Naive thymus-derived CD8-positive, alpha-beta T cell (primary cell): ENCODE data around the gene TMUB2. TPM values are rescaled to one million over a fixed set of nuclear protein-coding genes. Genes with fewer than 3 reads are reported as not detected.

Experiments
- ATAC-seq, 2 donors: fragments of 150-1000 bp; cut with Tn5 transposase in 1 of 2; sonication (Bioruptor Pico), chemical (Tn5 transposase) in 1 of 2; 1 replicate in 1 of 2; 2 replicates in 1 of 2; pipeline ENCODE4 v1.10.0; 2021; ENCODE audit warnings: mild to moderate bottlenecking in 2 of 2, moderate library complexity in 2 of 2
- POLR2A ChIA-PET: fragments of 350-600 bp; sonication (Branson Sonifier 250); formaldehyde crosslinking; loops from one replicate; lab custom pipeline; 2021; ENCODE audit warnings: antibody characterized with exemption; lab: Charles Lee
- DNase-seq, 10 donors: peaks; one replicate each; pipeline versions ENCODE4 v3.0.0 to v3.0.0-alpha.2; 2020 to 2022
- H3K27ac Mint-ChIP-seq, 10 donors: one replicate each; pipeline ENCODE4 v1.8.0; 2020 to 2022; ENCODE audit warnings: mild to moderate bottlenecking in 10 of 10, mixed read lengths in 10 of 10, moderate library complexity in 4 of 10, inconsistent platforms in 1 of 10
- H3K27me3 Mint-ChIP-seq, 5 donors: one replicate each; pipeline ENCODE4 v1.8.0; 2021 to 2022; ENCODE audit warnings: mixed read lengths in 5 of 5
- H3K36me3 Mint-ChIP-seq, 3 donors: one replicate each; pipeline ENCODE4 v1.8.0; 2020 to 2022; ENCODE audit warnings: mixed read lengths in 3 of 3, mild to moderate bottlenecking in 2 of 3, inconsistent platforms in 1 of 3
- H3K4me1 Mint-ChIP-seq, 4 donors: one replicate each; pipeline ENCODE4 v1.8.0; 2021 to 2022; ENCODE audit warnings: mixed read lengths in 4 of 4
- H3K4me3 Mint-ChIP-seq, 10 donors: one replicate each; pipeline ENCODE4 v1.8.0; 2020 to 2022; ENCODE audit warnings: mild to moderate bottlenecking in 10 of 10, mixed read lengths in 10 of 10, moderate library complexity in 6 of 10, inconsistent platforms in 1 of 10
- H3K9me3 Mint-ChIP-seq, 9 donors: one replicate each; pipeline ENCODE4 v1.8.0; 2020 to 2022; ENCODE audit warnings: mixed read lengths in 9 of 9, mild to moderate bottlenecking in 3 of 9, inconsistent platforms in 1 of 9, moderate library complexity in 1 of 9
- polyA plus RNA-seq, 3 donors: library from polyadenylated mRNA; unstranded; fragments of 300-500 nt; fragmentation: Illumina TruSeq; gene quantifications; one replicate each; pipeline ENCODE4 v1.2.3, GENCODE V29; 2021
- total RNA-seq, 8 experiments: library from RNA in 2 of 8; stranded (reverse) in 2 of 8; gene quantifications; one replicate each; pipeline ENCODE4 v1.2.3 and lab custom pipeline; 2021 to 2026

Gene TMUB2
- total and polyA plus RNA-seq, 5 experiments from 2014 or later: 22.1 to 50.5 (median 30.2) TPM

DNA sequence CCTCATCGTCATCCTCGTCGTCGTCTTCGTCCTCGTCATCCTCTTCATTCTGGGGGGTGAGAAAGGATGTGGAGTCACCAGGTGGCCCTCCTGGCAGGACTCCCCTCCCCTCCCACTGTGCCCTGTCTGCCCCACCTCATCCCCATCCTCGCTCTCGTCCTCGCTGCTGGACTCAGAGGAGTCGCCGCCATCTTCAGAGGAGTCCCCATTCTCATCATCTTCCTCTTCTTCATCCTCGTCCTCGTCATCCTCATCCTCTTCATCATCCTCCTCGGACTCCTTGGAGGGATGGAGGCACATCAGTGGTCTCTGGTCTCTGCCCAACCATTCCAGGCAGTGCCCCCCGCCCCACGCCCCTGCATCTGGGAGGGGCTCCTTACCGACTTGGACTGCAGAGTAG is 20.5 kb downstream of the TMUB2 start:
- DNase-seq: no peak
- peak overlapping the region in 7 of 10 donors; percentile 40 to 77 (median 62) for H3K27ac Mint-ChIP-seq
- no peak for ATAC-seq
- H3K4me1 Mint-ChIP-seq: peaks cover 31 to 69% (median 53%) of the 10 kb centered on the region in 4 donors
- peaks cover 0 to 51% (median 5%) of the 10 kb centered on the region in 3 donors for H3K36me3 Mint-ChIP-seq
- peak overlapping the region in 1 of 10 donors; percentile 24 for H3K4me3 Mint-ChIP-seq
- no peaks in the 10 kb centered on the region for H3K27me3 Mint-ChIP-seq
- H3K9me3 Mint-ChIP-seq: no peaks in the 10 kb centered on the region
- POLR2A ChIA-PET: interaction anchor here (0.7 to 20.4 kb wide), 5 partner anchors 9 to 123 kb away, joined by 4 to 445 read pairs (median 8); partner anchors contain the start of genes SLC25A39 and UBTF

DNA sequence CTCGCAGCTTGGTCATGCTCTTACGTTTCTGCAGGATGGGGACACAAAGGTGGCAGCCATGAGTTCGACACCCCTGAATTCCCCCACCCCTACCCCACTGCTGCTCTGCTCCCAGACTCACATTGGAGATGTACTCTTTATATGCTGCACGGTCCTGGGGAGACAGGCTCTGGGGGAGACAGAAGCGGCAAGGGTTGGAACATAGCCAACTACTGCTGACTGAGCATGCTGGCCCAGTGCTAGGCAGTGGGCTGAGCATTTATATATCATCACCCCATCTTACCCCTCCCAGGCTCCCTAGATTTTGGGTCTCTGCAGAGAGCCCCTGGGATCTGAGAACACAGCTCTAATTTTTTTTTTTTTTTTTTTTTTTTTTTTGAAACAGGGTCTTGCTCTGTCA is 21.0 kb downstream of the TMUB2 start:
- Mint-ChIP-seq H3K9me3 (no peaks in the 10 kb centered on the region), H3K4me1 (peaks cover 28 to 67% (median 51%) of the 10 kb centered on the region in 4 donors), H3K27me3 (no peaks in the 10 kb centered on the region), H3K36me3 (peaks cover 0 to 51% (median 5%) of the 10 kb centered on the region in 3 donors), H3K27ac (peak overlapping the region in 7 of 10 donors; percentile 36 to 83 (median 54)), H3K4me3 (no peak overlapping the region)
- ATAC-seq (no peak), DNase-seq (no peak)
- POLR2A ChIA-PET: interaction anchor here (1.0 to 20.4 kb wide), 4 partner anchors 10 to 113 kb away, joined by 3 to 445 read pairs (median 116); partner anchors contain the start of genes SLC25A39, TMUB2 and UBTF

- DNase-seq: no peak
- peak overlapping the region in 9 of 10 donors; percentile 15 to 79 (median 55) for H3K4me3 Mint-ChIP-seq
- H3K36me3 Mint-ChIP-seq: peaks cover 1 to 69% (median 16%) of the 10 kb centered on the region in 3 donors
- H3K27me3 Mint-ChIP-seq: no peaks in the 10 kb centered on the region
- peaks cover 31 to 71% (median 58%) of the 10 kb centered on the region in 4 donors for H3K4me1 Mint-ChIP-seq
- H3K9me3 Mint-ChIP-seq: no peaks in the 10 kb centered on the region
- peak overlapping the region; percentile 26 to 93 (median 86) for H3K27ac Mint-ChIP-seq
- ATAC-seq: peak in 1 of 2 donors; percentile 11
- POLR2A ChIA-PET: interaction anchor here (0.6 to 20.4 kb wide), 17 partner anchors 9 to 849 kb away, joined by 3 to 445 read pairs (median 6); partner anchors contain the start of genes ATXN7L3, GRN, HDAC5 and SLC25A39
These were observed 23.1 kb downstream of the TMUB2 start for GRCh38 chr17:44209786-44210341.

GRCh38 chr17:44210342-44211192 is 23.8 kb downstream of the TMUB2 start:
- H3K9me3 Mint-ChIP-seq: no peaks in the 10 kb centered on the region
- peak overlapping the region in 9 of 10 donors; percentile 15 to 79 (median 55) for H3K4me3 Mint-ChIP-seq
- POLR2A ChIA-PET: interaction anchor here (0.6 to 20.4 kb wide), 17 partner anchors 8 to 849 kb away, joined by 3 to 445 read pairs (median 7); partner anchors contain the start of genes ATXN7L3, GRN, HDAC5 and SLC25A39
- H3K27ac Mint-ChIP-seq: peak overlapping the region; percentile 63 to 93 (median 86)
- H3K36me3 Mint-ChIP-seq: peaks cover 5 to 76% (median 21%) of the 10 kb centered on the region in 3 donors
- ATAC-seq: peak; percentile 95 to 96
- DNase-seq: peak; percentile 86 to 98 (median 93)
- H3K4me1 Mint-ChIP-seq: peaks cover 35 to 77% (median 64%) of the 10 kb centered on the region in 4 donors
- H3K27me3 Mint-ChIP-seq: no peaks in the 10 kb centered on the region

DNA sequence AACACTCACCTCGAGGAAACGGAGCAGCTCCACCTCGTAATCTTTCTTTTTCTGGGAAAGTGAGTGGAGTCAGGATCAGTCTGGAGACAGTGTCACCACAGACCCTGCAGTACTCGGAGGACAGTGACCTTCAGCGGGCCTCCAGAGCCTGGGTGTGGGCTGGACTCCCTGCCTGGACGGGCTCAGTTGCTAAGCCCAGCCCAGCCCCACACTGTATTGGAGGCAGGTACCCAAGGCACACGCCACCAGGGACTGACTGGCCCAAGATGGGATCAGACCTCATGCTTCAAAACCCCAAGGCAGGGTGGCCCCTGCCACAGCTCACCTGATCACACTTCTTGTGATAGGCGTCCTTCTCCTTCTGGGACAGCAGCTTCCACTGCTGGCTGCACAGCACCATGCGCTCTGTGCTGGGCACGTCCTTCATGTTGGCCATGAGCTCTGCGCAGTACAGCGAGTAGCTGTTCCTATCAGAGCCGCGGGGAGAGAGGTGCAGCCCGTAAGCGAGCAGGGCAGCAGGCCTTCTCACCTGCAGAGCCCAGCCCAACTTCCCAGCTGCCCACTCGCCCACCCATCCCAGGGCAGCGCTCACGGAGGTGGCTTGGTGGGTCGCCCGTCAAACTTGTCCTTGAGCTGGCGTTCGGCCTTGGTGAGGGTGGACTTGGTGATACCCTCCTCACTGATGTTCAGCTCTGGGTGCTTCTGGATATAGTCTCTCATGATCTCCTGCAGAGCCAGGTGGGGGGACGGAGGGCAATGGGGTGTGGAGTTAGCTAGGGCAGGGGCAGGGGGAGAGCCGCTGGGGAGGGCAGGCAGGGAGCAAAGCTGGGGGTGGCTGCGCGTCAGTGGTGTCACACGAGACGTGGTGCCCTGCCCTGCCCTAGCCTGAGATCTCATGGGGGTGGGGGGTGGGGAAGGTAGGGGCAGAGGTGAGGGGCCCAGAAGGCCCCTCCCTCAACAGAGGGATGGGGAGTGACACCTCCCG is 24.8 kb downstream of the TMUB2 start:
- peak overlapping the region in 7 of 10 donors; percentile 4 to 56 (median 31) for H3K4me3 Mint-ChIP-seq
- no peak for ATAC-seq
- POLR2A ChIA-PET: interaction anchor here (0.5 to 20.4 kb wide), 13 partner anchors 7 to 139 kb away, joined by 3 to 445 read pairs (median 5); partner anchors contain the start of genes ATXN7L3, HDAC5, SLC25A39 and TMUB2
- H3K4me1 Mint-ChIP-seq: peaks cover 37 to 78% (median 69%) of the 10 kb centered on the region in 4 donors
- H3K27me3 Mint-ChIP-seq: no peaks in the 10 kb centered on the region
- no peak for DNase-seq
- H3K36me3 Mint-ChIP-seq: peaks cover 10 to 76% (median 28%) of the 10 kb centered on the region in 3 donors
- no peaks in the 10 kb centered on the region for H3K9me3 Mint-ChIP-seq
- H3K27ac Mint-ChIP-seq: peak overlapping the region; percentile 43 to 87 (median 77)

DNA sequence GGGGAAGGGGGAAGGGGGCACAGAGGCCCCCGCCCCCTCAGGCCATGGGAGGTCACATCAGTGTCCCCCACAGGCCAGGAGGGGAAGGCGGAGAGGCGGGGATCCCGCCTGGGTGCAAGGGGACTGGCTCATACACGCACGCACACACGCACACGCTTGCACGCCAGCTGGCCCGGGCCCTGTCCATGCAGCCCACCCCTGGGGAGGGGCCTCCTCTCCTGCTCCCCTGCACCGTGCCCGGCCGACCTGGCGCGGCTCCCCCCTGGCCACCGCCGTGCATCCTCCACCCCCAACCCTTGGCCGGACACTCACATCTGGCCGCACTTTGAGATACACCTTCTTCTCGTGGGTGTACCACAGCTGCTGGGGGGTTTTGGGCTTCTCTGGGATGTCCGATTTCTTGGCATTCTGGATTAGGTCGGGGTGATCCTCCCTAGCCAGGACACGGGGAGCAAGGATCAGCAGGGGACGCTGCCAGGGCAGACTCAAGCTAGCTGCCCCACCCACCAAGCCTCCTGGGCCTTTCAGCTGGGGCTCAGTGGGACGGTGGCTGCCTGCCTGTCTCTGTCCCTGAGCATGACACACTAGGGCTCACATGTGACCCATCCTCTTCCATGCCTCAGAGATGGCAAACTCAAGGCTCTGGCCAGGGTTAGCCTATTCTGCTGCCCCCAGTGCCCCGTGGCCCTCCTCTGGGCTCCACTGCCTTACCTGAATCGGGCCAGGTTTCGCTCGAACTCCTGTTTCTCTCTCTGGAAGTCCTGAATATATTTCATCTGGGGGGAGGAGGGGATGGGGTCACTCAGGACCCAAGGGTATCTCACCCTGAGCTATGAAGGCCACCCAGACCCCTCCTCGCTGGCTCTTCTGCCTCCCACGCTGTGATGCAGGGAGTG is 26.0 kb downstream of the TMUB2 start:
- H3K4me3 Mint-ChIP-seq: peak overlapping the region in 9 of 10 donors; percentile 18 to 100 (median 86)

DNA sequence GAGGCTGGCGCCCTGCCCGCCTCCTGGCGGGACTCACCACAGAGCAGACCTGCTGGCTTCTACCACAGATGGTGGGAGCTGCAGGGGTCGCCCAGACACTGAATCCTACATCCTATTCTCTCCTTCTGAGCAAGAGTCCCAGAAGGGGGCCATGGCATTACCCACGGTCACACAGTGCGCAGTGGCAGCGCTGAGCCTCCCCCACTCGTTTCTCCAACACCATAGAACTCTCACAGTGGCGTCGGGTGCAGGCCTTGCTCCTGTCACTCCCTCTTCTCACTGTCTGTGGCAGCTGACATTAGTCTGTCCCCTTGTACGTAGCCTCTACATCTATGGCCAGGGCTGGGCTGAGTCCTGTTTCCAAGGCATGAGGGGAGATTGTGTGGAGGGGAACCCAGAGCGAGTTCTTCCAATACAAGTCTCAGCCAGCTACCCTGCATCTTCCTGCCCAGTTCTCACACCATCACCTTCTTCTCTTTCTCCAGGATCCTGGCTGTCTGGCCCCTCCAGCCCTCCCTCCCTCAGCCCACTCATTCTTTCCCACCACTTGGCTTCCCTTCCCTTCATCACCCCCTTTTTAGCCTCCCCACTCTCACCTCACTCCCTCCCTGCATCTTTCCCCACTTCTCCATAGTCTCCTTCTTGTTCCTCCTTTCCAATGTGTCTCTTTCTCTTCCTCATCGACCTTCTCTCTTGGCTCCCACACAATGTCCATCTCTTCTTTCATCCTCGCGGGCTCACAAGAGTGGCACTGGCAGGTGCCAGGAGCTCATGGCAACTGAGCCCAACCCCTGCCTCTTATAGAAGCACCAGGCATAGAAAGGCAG is 26.8 kb downstream of the TMUB2 start:
- DNase-seq: no peak
- ATAC-seq: no peak
- H3K9me3 Mint-ChIP-seq: no peaks in the 10 kb centered on the region
- POLR2A ChIA-PET: interaction anchor here (0.6 to 20.4 kb wide), 11 partner anchors 4 to 1850 kb away, joined by 3 to 445 read pairs (median 5); partner anchors contain the start of genes ATXN7L3, SLC25A39 and UBTF
- H3K4me3 Mint-ChIP-seq: peak overlapping the region; percentile 26 to 100 (median 86)
- H3K4me1 Mint-ChIP-seq: peaks cover 43 to 80% (median 78%) of the 10 kb centered on the region in 4 donors
- no peaks in the 10 kb centered on the region for H3K27me3 Mint-ChIP-seq
- peaks cover 10 to 57% (median 28%) of the 10 kb centered on the region in 3 donors for H3K36me3 Mint-ChIP-seq
- H3K27ac Mint-ChIP-seq: peak overlapping the region; percentile 92 to 99 (median 98)

More for the DNA sequence above, 26.0 kb downstream of the TMUB2 start:
- DNase-seq (no peak), ATAC-seq (no peak)
- Mint-ChIP-seq H3K27me3 (no peaks in the 10 kb centered on the region), H3K36me3 (peaks cover 10 to 66% (median 28%) of the 10 kb centered on the region in 3 donors), H3K27ac (peak overlapping the region; percentile 92 to 99 (median 98)), H3K9me3 (no peaks in the 10 kb centered on the region), H3K4me1 (peaks cover 46 to 84% (median 80%) of the 10 kb centered on the region in 4 donors)
- POLR2A ChIA-PET: interaction anchor here (0.9 to 20.4 kb wide), 9 partner anchors 6 to 137 kb away, joined by 3 to 445 read pairs (median 7); partner anchors contain the start of genes ATXN7L3, HDAC5, SLC25A39 and TMUB2

GRCh38 chr17:44214230-44214494 is 27.4 kb downstream of the TMUB2 start:
- ATAC-seq (no peak), DNase-seq (no peak)
- POLR2A ChIA-PET: interaction anchor here (0.6 to 20.4 kb wide), 9 partner anchors 4 to 1851 kb away, joined by 3 to 445 read pairs (median 4); partner anchors contain the start of genes ATXN7L3, SLC25A39 and UBTF
- peak overlapping the region in 9 of 10 donors; percentile 57 to 100 (median 87) for H3K4me3 Mint-ChIP-seq
- H3K27me3 Mint-ChIP-seq: no peaks in the 10 kb centered on the region
- H3K36me3 Mint-ChIP-seq: peaks cover 10 to 54% (median 26%) of the 10 kb centered on the region in 3 donors
- peak overlapping the region; percentile 92 to 99 (median 98) for H3K27ac Mint-ChIP-seq
- H3K4me1 Mint-ChIP-seq: peaks cover 43 to 79% (median 77%) of the 10 kb centered on the region in 4 donors
- H3K9me3 Mint-ChIP-seq: no peaks in the 10 kb centered on the region

GRCh38 chr17:44214896-44215295 is 28.1 kb downstream of the TMUB2 start:
- ATAC-seq (no peak), DNase-seq (no peak)
- no peaks in the 10 kb centered on the region for H3K9me3 Mint-ChIP-seq
- H3K36me3 Mint-ChIP-seq: peaks cover 10 to 46% (median 26%) of the 10 kb centered on the region in 3 donors
- H3K27ac Mint-ChIP-seq: peak overlapping the region; percentile 92 to 99 (median 98)
- POLR2A ChIA-PET: interaction anchor here (0.6 to 20.4 kb wide), 9 partner anchors 5 to 106 kb away, joined by 3 to 445 read pairs (median 3); partner anchors contain the start of genes ATXN7L3, SLC25A39, SLC4A1 and TMUB2
- H3K4me1 Mint-ChIP-seq: peaks cover 43 to 74% (median 72%) of the 10 kb centered on the region in 4 donors
- peak overlapping the region; percentile 85 to 100 (median 90) for H3K4me3 Mint-ChIP-seq
- no peaks in the 10 kb centered on the region for H3K27me3 Mint-ChIP-seq
